GM19397 (cell line): ENCODE measurements around the gene TMEM18.

Experiments used
- ATAC-seq: cut with Tn5 transposase; IDR thresholded peaks from one replicate; pipeline ENCODE4 v1.9.1; 2021; ENCODE audit warnings: mild to moderate bottlenecking, moderate library complexity; ENCODE audit not compliant: unreplicated experiment

Gene TMEM18

GRCh38 chr2:653645-654425, 23.4 kb downstream of the TMEM18 start:
- ATAC-seq = no peak

DNA sequence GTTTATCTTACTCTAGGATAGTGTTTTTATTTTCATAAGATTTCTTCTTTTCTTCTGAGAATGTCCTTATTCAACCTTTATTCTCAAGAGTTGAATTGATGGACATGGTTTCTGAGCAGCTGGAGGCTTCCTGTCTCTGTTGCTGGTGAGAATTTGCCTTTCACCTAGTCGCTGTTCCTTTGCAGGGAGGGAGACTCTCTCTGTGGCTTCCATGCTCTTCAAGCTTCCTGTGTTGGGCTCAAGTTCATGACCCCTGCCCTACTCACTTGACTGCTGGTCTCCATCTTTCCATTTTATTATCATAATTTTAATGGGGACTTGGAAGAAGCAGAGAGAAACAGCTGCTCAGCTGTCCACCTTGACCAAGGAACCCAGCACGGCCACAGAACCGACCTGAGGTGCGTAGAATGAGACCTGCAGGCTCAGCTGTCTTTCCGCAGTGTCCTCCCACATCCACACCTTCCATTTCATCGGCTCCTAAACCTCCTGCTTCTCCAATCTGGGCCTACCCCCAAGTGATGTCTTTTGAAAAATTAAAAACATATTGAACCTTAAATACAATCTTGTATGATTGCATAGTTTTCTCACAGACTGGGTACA, 24.2 kb downstream of the TMEM18 start:
- ATAC-seq = no peak

GRCh38 chr2:651951-652373, 25.2 kb downstream of the TMEM18 start:
- ATAC-seq = no peak

DNA sequence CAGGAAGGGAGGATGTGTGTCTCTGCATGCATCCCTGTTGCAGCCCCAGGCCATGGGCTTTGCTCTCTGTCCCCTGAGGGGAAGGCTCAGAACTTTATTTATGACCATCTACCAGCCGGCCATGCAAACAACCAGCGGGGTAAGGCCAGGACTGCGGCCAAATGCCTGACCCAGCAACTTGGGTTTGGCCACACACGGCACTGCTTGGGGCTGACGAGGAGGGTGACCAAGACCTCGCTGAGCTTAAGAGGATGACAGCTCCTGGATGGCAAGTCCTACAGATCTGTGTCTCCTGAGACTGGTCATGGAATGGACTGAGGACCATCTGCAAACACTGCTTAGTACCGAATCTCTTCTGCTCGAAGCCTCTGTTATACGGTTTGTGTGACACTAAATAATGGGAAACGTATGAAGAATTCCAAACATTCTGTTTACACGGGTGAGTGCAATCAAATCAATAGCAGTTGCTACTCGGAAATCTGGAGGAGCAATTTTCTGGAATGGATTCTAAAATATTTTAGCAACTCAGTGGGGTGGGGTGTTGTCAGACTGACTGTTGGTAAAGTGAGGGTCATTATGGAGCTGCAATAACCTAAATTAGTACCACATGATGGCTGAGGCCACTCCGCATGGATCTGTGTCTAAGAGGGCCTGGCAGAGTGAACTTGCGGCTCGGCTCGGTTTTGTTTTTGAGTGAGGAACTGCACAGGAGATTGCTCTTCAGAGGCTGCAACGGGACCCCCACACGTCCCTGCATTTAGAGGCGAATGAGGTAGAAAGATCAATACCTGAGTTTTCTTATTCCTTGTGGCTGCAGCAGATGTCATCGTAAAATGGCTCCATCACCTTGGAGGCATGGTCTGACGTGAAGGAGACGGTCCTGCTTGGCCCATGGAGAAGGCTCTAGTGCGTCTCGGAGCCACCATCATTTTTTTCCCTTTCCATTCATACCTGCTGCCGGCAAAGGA, 26.6 kb downstream of the TMEM18 start:
- ATAC-seq = no peak

DNA sequence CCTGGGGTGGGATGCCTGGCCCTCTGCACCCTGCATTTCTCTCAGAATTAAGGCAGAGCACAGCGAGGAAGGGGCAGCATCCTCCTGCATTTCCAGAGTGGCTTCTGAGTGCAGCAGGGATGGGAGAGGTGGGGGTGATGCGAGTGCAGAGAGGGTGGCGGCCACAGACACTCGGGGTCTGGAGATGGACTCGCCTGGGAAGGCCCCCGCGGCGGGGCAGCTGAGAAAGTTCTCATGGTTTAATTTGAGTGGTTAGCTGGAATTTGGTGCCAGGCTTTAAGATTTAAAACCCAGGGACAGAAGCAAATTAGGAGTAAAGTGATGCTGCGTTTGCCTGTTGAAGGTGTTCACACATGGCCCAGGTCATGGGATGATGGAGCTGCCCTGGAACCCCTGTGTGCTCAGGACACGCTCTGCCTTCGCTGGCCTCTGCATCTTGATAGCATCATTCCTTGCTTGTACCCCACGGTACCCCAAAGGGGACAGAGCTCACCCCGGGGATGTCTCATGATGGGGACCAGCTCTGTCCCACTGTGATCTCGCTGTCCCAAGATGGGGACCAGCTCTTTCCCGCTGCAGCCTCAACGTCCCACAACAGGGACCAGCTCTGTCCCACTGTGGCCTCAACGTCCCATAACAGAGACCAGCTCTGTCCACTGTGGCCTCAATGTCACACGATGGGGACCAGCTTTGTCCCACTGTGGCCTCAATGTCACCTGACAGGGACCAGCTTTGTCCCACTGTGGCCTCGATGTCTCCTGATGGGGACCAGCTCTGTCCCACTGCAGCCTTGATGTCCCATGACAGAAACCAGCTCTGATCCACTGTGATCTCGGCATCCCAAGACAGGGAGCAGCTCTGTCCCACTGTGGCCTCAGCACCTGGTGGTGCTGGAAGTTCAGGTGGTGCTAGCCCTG, 27.5 kb downstream of the TMEM18 start:
- no peak for ATAC-seq

DNA sequence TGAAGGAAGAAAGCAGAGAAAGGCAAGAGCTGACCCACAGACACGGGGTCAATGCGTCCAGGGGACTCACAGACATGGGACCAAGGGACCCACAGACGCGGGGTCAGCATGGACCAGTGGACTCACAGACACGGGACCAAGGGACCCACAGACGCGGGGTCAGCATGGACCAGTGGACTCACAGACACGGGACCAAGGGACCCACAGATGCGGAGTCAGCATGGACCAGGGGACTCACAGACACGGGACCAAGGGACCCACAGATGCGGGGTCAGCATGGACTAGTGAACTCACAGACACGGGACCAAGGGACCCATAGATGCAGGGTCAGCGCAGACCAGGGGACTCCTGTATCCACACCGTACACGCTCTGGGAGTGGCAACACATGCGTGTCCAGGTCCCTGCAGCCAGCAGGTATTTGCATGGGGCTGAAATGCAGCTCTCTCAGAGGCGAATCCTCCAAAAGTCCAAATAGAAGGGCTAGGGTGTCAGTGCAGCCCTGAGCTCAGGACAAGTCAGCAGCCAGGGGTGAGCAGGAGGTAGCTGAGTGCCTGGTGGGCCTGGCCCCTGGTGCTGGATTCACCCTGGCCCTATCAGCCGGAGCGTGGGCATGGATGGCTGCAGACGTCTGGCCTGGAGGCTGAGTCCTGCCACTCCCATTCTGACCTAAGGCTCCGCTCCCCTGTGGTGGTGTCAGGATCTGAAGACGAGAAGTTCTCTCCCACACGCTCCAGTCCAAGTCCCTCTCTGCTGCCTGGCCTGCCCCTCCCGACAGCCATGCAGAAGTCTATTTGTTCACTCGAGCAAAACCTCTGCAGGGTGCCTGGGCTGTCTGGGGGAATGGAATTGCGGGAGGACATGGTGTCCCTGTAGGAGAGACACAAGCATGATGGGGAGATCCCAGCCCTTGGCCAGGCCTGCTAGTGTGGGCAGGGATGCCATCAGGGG, 28.5 kb downstream of the TMEM18 start:
- no peak for ATAC-seq

DNA sequence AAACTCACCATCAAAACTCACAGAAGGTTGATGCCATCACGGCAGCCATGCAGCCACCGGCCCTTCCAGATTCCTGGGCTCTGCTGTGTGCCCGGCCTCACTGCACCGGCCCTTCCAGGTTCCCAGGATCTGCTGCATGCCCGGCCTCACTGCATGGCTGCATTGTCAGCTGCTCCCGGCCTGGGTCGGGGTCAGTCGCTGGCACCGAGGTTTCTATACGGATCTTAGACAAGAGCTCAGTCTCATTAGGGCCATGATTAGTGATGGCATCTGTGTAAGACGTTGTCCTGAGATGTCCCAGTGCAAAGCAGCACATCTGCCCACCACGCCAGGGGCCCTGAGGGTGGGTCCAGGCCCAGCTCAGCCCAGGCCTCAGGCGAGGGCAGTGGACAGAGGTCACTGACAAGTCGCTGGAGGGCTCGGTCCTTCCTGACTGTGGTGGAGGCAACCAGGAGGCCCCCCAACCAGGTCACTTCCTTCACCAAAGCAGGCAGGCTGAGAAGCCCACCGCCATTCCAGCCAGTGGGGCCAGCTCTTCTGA, 29.4 kb downstream of the TMEM18 start:
- ATAC-seq = no peak

- no peak for ATAC-seq
Observed at GRCh38 chr2:647003-647560, 30.1 kb downstream of the TMEM18 start.

DNA sequence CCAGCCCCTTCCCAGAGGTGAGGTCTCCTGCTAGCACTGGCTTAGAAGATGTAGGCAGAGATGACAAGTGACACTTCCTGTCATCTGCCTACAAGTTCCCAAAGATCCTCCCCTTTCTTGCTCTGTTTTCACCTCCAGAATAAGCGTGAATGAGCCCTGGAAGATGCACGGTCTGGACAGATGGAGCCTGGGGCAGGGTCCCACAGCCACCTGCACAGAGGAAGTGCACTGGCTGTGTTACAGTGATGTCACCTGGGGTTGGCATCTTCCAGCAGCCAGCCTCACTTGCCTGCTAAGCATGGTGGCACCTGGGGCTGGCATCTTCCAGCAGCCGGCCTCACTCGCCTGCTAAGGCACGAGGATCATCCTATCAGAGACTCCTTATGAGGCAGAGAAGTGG, 32.3 kb downstream of the TMEM18 start:
- no peak for ATAC-seq

- no peak for ATAC-seq
Observed at GRCh38 chr2:643761-644160, 33.4 kb downstream of the TMEM18 start.

DNA sequence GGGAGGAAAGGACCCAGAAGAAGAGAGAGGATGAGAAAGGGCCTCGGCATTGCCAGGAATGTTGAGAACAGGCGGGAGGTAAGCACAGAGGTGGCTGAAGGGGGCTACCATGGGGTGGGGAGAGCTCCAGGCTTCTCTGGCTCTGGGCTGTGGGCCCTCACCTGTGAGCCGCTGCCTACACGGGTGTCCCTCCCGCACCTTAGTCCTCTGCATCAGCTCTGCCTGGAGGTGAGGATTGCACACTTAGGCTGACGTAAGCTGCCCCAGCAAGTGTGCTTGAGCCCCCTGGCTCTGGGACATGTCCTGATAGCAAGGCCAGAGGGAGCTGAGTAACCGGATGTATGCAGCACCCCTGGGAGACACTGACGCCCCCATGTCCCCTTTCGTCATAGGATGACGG, 33.9 kb downstream of the TMEM18 start:
- no peak for ATAC-seq

DNA sequence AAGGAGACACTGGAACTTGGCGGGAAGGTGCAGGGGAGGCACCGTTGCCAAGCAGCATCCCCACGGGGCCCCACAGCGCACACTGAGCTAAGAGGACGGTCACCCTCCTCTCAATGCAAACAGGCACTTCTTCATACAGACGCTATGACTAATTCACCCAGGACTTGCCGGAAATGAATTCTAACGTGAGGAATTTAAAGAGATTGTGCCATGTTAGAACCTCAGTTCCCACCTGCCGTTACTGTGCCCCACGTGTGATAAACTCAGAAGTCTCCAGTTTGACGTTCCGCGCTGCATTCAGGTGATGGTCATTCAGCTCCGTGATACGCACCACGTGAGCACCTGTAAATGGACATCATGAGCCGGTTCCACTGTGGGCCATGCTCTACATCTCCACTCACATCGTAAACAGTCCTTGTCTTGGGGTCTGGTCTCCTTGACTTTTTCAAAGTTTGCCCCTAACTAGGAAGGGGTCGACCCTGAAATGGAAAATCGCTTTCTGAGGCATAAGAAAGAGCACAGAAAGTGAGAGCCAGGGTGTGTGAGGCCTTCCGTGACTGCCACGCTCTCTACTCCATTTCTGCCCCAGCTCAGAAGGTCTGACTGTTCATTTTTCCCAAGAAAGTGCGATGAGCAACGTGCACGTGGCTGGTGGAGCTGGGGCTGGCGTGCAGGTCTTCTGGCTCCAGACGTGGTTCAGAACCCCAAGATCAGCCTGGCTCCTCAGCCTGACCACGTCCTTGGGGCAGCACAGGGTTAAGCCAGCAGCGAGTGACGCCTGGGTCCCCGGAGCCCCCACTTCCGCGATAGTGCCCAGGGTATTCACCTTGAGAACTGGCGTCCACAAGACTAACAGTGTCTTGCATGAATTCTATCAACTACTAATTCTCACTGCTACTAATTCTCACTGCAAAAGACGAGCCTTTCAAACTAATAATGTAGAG, 35.1 kb downstream of the TMEM18 start:
- ATAC-seq = no peak

GRCh38 chr2:641164-641871, 35.9 kb downstream of the TMEM18 start:
- no peak for ATAC-seq

DNA sequence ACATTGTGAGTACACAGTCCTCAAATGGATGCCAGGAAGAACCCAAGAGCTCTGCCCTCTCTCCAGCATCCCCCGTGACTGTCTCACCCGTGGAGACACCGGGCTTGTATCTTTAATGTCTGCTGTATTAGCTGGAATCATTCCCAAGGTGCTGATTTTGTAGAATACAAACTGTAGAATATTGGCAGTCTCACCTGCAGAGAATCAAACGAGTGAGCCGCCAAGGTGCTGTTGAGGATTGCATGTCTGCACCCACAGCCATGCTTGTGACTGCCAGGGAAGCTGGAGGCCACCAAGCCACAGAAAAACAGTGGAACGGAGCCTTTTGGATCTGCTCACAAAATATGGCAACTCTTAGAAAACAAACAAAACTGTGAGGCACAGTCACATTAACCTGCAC, 37.5 kb downstream of the TMEM18 start:
- ATAC-seq = no peak

- no peak for ATAC-seq
Observed at GRCh38 chr2:637804-638203, 39.4 kb downstream of the TMEM18 start.

DNA sequence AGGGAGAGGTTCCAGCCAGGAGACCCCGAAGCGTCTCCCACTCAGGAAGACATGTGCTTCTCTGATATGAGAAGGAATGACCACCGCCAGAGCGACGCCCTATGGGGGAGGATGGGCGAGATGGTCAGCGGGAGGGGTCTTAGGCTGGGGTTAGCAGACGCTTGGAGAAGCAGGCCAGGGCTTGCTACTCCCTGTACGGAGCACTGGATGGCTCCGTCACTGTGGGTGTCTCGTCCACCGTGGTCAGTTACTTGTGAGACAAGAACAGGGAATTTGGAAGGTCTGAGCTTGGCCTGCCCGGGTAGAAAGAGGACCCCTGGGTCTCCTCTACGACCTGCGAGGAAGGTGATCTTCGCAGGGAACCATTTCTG, 39.8 kb downstream of the TMEM18 start:
- no peak for ATAC-seq
